Kidney (tissue), 14 donors: Measurements from ENCODE around the gene CHD6. TPM values are rescaled to one million over a fixed set of nuclear protein-coding genes. Genes with fewer than 3 reads are reported as not detected.

Source experiments
- DNase-seq, 5 donors: peaks; one replicate each; pipeline ENCODE4 v3.0.0-alpha.2; 2013 to 2020
- FAIRE-seq: peaks from 2 replicates; lab custom pipeline; 2012; peaks lifted over from hg19 to GRCh38; lab: Jason Lieb, UNC
- H3K27ac ChIP-seq, 2 donors: one replicate each; pipeline ENCODE4 v1.7.0; 2013; ENCODE audit warnings: low read depth in 2 of 2, low read length in 2 of 2, inconsistent platforms in 1 of 2
- H3K27me3 ChIP-seq: one replicate; pipeline ENCODE4 v1.7.1; 2013; ENCODE audit warnings: low read length, inconsistent platforms; ENCODE audit not compliant: control insufficient read depth, insufficient read depth
- H3K36me3 ChIP-seq, 3 donors: one replicate each; pipeline versions ENCODE4 v1.7.0 to v1.7.1; 2013; ENCODE audit warnings: low read length in 3 of 3, control low read depth in 1 of 3, inconsistent platforms in 1 of 3; ENCODE audit not compliant: insufficient read depth in 3 of 3, control insufficient read depth in 2 of 3
- H3K4me1 ChIP-seq, 3 donors: one replicate each; pipeline versions ENCODE4 v1.7.0 to v1.7.1; 2013; ENCODE audit warnings: low read length in 3 of 3, inconsistent platforms in 1 of 3, low read depth in 1 of 3; ENCODE audit not compliant: control insufficient read depth in 2 of 3, insufficient read depth in 2 of 3
- H3K4me3 ChIP-seq, 3 donors: one replicate each; pipeline versions ENCODE4 v1.7.0 to v1.8.1; 2013; ENCODE audit warnings: low read length in 3 of 3, control low read depth in 1 of 3, inconsistent platforms in 1 of 3
- H3K9ac ChIP-seq, 3 donors: one replicate each; pipeline versions ENCODE4 v1.7.0 to v1.7.1; 2013; ENCODE audit warnings: low read length in 3 of 3, control low read depth in 1 of 3, inconsistent platforms in 1 of 3
- H3K9me3 ChIP-seq, 3 donors: one replicate each; pipeline versions ENCODE4 v1.7.0 to v1.7.1; 2013; ENCODE audit warnings: low read length in 3 of 3, control low read depth in 1 of 3, inconsistent platforms in 1 of 3; ENCODE audit not compliant: control insufficient read depth in 2 of 3, insufficient read depth in 1 of 3
- CTCF ChIP-seq: IDR thresholded peaks from 3 replicates; pipeline ENCODE4 v1.5.1; 2012; ENCODE audit warnings: mild to moderate bottlenecking, moderate library complexity, borderline replicate concordance; ENCODE audit not compliant: insufficient read depth; ENCODE audit errors: extremely low read depth
- intact Hi-C: fragments of 100-400 bp; cut with DNase I; formaldehyde crosslinking; loops from one replicate; pipeline ENCODE4 v1.11.1; 2022
- polyA plus RNA-seq: library from polyadenylated mRNA; stranded (reverse); fragments of 350-450 nt; fragmentation: Illumina TruSeq; extraction: RNeasy Lipid Tissue Mini Kit (QIAGEN cat#74804); gene quantifications from one replicate; pipeline ENCODE4 v1.2.3, GENCODE V29; 2014; ENCODE audit warnings: low read depth, low replicate concordance; ENCODE audit not compliant: insufficient read depth
- total RNA-seq: library from RNA; stranded (reverse); fragmentation: NEBNext Ultra II Directional; extraction: Animal tissue kit (Norgen Biotek cat#: 25700); gene quantifications from one replicate; pipeline ENCODE4 v1.2.1, GENCODE V29; 2021
- donor health status: control.
- donor health status: control.
- donor health status: control.
- donor health status: control.
- donor health status: control.
- donor health status: DM: yes; HTN: yes; CAD: no.
- donor health status: Normal renal cell carcinoma (clear cell type).

CHD6 gene
- total and polyA plus RNA-seq, 2 donors from 2014 or later: 4.5 to 53.5 TPM

- Histone ChIP-seq H3K9me3 (no peaks in the 10 kb centered on the region), H3K27ac (no peak overlapping the region), H3K9ac (no peak overlapping the region), H3K4me1 (peaks cover 8 to 18% (median 13%) of the 10 kb centered on the region in 3 donors), H3K4me3 (no peak overlapping the region), H3K36me3 (peaks cover 4 to 16% (median 6%) of the 10 kb centered on the region in 3 donors), H3K27me3 (no peaks in the 10 kb centered on the region)
- DNase-seq (peak in 3 of 5 donors; percentile 17 to 50 (median 32)), FAIRE-seq (no peak)
- intact Hi-C loops: no loop called here
- TF ChIP-seq CTCF: no peak
These were observed 107.2 kb downstream of the CHD6 start for GRCh38 chr20:41510847-41511450.

- intact Hi-C loops: no loop called here
- no peak for TF ChIP-seq CTCF
- FAIRE-seq: no peak
- H3K9ac ChIP-seq: no peak overlapping the region
- DNase-seq: no peak
- H3K4me3 ChIP-seq: no peak overlapping the region
- peaks cover 8 to 17% (median 13%) of the 10 kb centered on the region in 3 donors for H3K4me1 ChIP-seq
- H3K27me3 ChIP-seq: no peaks in the 10 kb centered on the region
- peaks cover 4 to 16% (median 6%) of the 10 kb centered on the region in 3 donors for H3K36me3 ChIP-seq
- H3K27ac ChIP-seq: no peak overlapping the region
- no peaks in the 10 kb centered on the region for H3K9me3 ChIP-seq
These were observed 108.0 kb downstream of the CHD6 start for GRCh38 chr20:41510224-41510623.

GRCh38 chr20:41509316-41510200 lies 108.6 kb downstream of the CHD6 start:
- Histone ChIP-seq H3K27ac (no peak overlapping the region), H3K27me3 (no peaks in the 10 kb centered on the region)
- peak in 1 of 5 donors; percentile 45 for DNase-seq

More at GRCh38 chr20:41509316-41510200, 108.6 kb downstream of the CHD6 start:
- Histone ChIP-seq H3K9me3 (no peaks in the 10 kb centered on the region), H3K4me1 (peaks cover 8 to 16% (median 13%) of the 10 kb centered on the region in 3 donors), H3K4me3 (no peak overlapping the region), H3K9ac (no peak overlapping the region), H3K36me3 (peaks cover 4 to 14% (median 6%) of the 10 kb centered on the region in 3 donors)
- TF ChIP-seq CTCF: no peak
- intact Hi-C loops: no loop called here
- FAIRE-seq: no peak
